SKM-1 (cell line): ENCODE data around the gene RELT.

Source experiments
- DNase-seq: peaks from one replicate; lab custom pipeline; 2025; ENCODE audit not compliant: unreplicated experiment; lab: John Stamatoyannopoulos, UW

Gene RELT

DNA sequence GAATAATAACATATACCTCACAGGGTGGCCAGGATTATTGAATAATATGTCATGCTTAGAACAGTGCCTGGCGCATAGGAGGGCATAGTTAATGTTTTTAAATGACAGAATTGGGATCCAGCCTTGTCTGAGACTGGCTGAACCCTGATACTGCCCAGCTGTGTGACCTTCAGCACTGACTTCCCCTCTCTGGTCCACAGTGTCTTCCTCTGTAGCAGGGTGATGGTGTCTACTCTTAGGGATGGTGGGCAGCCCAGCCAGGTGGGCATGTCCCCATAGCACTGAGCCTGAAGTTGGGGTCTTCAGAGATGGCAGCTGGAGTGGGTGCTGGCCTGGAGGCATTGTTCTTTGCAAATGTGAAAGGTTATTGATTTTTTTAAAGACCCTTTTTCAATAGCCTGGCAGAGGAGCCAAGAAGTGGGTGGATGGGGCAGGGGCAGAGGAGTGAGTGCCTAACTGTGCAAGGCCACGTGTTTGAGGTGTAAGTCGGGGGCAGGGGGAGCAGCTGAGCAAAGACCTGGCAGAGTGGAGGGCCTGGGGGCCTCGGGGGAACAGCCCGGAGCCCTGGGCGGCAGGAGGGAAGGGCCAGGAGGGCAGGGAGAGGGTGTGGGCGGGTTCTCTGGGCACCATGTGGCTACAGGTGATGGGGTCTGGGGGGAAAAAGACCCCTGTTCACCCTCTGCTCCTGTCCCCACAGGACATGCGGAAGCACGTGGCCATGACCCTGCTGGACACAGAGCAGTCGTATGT is 29.8 kb upstream of the RELT start:
- DNase-seq = no peak

DNA sequence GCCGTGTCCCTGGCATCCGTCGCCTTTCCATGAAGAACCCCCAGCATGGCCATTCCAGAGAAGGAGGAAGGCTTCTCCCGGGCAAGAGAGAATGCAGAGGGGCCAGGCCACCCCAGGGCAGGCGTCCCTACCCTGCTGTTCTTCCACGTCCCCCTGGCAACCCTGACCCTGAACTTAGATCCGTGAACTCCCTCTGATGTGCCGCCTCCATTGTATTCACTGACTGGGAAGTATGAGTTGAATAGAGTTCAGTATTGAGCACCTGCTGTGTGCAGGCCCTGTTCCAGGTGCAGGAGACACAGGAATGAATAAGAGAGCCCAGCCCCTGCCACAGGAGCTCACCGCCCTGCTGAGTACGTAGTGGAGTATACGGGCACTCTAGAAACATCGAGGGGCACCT is 29.1 kb upstream of the RELT start:
- DNase-seq = no peak

DNA sequence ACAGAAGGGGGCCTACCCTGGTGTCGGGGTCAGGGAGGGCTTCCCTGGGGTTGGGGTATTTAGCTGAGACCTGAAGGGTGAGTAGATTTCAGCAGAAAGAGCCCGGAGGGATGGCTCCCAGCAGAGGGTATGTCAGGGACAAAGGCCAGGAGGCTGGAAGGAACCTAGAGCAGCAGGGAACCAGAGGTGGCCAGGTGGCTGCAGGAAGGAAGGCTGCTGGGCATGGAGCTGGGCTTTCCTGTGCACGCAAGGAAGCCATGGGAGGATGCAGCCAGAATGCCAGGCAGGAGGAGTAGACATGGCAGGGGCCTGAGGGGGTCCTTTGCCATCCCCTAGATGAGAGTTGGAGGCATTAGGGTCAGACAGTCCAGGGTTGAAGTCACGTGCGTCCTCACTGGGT is 27.4 kb upstream of the RELT start:
- no peak for DNase-seq

DNA sequence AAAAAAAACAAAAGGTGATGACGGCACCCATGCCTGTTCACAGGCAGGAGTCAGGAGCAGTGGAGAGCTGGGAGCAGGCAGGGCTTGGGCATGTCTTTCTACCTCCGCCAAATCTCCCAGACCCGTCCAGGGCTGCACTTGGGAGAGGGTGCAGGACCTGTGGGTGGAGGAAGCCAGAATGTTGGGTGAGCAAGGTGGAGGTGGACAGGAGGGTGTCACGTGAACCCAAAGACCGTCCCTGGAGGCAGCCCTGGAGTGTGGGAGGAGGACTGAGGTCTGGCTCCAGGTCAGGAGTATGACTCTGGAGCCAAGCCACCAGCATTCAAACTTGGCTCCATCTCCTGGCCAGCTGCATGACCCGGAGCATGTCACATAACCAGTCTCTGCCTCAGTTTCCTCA is 26.6 kb upstream of the RELT start:
- no peak for DNase-seq

DNA sequence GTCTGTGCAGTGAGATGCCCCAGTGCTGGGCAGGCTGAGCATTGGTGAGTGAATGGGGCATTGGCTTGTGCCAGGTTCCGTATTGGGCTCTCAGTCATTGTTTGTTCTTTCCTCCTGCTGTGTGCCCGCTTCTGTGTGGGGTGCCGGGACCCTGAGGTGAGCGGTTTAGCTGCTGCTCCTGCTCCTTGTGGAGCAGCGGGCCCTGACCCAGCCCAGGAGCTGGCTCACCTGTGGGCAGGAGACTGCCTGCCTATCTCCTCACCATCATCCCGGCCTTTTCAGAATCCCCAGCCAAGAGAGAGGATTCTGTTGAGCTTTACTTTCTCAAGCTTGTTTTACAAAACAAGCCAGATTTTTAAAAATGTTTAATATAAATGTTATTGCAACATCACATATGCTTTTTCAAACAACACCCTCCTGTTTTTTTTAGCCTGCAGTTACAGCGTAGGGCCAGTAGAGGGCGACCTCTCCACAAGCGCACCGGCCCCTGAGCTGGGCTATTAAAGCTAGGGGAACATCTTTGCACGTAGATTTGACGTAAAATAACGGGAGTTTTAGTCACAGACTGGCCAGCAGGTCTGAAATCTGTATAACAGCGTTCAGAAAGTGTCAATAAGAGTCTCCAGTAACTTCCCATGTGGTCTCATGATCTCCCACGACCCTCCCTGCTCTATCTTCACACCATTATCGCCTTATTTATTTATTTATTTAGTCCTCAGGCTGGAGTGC is 25.1 kb upstream of the RELT start:
- peak; percentile 46 for DNase-seq

DNA sequence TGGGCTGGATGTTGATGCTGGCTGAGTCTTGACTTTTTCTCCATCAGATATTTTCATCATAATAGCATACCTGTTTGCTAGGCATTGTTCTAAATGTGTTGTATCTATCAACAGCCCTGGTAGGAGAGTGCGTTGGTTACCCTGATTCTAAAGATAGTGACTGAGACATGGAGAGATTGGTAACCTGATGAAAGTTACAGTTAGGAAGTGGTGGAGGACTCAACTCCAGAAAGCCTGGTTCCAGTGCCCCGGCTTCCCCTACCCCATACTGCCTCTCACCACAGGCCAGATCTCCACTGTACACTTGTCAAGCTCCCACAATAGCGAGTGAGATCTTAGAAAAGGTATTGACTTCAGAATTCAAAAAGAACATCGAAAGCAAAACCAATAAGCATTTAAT is 22.8 kb upstream of the RELT start:
- no peak for DNase-seq

GRCh38 chr11:73355109-73355508 is 21.1 kb upstream of the RELT start:
- no peak for DNase-seq

GRCh38 chr11:73356979-73357860 is 19.0 kb upstream of the RELT start:
- no peak for DNase-seq

DNA sequence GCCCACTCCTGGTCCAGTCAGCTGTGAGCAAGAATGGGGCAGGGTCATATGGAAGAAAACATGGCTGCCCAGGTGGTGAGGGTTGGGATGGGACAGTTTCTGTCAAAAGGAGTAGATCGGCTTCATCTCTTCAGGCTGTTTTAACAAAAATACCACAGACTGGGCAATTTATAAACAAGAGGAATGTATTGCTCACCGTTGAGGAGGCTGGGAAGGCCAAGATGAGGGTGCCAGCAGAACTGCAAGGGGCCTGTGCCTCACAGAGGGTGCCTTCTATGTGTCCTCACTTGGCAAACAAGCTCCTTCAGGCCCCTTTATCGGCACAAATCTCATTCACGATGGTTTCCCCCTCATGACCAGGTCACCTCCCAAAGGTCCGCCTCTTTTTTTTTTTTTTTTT is 18.1 kb upstream of the RELT start:
- DNase-seq = no peak

GRCh38 chr11:73359341-73359740 is 16.9 kb upstream of the RELT start:
- DNase-seq = no peak

DNA sequence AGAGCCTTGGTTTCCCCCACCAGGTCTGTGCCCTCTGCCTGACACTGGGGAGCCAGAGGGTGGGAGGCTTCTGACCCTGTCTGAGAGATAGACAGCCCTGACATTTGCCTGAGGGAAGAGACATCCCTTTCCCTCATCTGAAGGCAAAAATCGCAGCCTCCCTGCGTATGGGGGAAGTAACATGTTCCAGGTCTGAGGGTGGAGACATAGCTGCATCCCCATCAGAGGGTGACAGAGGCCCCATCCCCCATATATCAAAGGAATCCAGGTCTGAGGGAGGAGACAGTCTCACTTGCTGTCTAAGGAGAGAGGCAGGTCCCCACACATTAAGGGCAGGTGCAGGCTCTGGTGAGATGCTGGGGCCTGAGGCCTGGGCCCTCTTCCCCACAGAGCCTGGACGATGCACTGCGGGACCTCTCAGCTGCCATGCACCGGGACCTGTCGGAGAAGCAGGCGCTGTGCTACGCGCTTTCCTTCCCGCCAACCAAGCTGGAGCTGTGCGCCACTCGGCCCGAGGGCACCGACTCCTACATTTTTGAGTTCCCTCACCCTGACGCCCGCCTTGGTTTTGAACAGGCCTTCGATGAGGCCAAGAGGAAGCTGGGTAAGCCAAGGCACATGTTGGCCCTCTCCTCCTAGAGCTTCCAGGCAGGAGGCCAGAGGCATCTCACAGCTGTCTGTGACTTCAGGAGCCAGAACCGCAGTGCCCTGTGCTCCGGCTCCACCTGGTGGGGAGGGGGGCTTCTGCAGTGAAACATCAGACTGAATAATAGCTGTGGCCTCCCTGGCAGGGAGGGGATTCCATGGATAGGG is 16.1 kb upstream of the RELT start:
- DNase-seq = peak; percentile 17

DNA sequence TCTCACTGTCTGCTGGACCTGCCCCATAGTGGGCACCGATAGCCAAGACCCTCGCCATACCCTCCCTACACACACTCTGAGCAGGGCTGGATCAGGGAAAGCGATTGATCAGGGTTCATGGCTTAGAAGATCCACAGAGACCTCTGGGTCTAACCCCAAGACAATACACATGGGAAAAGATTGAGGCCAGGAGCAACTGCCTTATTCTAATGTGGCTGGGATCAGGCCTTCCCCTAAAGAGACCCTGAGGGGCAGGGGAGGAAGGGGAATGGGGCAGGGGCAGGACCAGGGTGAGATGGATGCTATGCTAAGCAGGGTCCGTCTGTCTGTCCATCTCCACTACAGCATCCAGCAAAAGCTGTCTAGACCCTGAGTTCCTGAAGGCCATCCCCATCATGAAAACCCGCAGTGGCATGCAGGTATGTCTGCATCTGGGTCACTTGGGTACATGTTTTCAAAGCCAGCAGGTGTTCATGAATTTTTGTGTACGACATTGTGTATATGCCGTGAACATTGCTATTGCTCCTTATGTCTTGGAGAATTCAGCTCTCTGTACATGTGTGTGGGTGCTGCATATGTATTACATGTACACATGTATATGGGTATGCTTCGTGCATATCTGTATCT is 15.3 kb upstream of the RELT start:
- no peak for DNase-seq

- DNase-seq = no peak
Observed at GRCh38 chr11:73361953-73362776, 14.0 kb upstream of the RELT start.

DNA sequence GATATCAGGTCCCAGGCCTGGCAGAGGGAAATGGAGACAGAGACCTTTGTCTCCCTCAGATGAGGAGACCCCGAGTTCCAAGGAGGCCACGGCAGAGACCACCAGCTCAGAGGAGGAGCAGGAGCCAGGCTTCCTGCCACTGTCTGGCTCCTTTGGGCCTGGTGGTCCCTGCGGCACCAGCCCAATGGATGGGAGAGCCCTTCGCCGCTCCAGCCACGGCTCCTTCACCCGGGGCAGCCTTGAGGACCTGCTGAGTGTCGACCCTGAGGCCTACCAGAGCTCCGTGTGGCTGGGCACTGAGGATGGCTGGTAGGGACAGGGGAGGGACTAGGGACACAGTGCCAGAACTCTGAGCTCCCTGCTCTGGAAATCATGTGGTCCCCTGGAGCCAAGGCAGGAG is 13.1 kb upstream of the RELT start:
- DNase-seq = no peak

GRCh38 chr11:73365352-73366264 is 10.6 kb upstream of the RELT start:
- no peak for DNase-seq

DNA sequence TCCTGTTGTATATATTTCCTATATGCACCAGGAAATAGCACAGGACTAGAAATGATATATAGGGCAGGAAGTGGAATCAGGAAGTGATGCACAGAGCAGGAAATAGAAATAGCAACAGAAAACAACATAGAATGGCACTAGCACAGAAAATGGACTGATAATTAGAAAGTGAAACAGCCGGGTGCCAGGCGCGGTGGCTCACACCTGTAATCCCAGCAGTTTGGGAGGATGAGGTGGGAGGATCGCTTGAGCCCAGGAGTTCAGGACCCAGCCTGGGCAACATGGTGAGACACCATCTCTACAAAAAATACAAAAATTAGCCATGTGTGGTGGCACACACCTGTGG is 10.0 kb upstream of the RELT start:
- no peak for DNase-seq

- DNase-seq = no peak
Observed at GRCh38 chr11:73366953-73367352, 9.2 kb upstream of the RELT start.

DNA sequence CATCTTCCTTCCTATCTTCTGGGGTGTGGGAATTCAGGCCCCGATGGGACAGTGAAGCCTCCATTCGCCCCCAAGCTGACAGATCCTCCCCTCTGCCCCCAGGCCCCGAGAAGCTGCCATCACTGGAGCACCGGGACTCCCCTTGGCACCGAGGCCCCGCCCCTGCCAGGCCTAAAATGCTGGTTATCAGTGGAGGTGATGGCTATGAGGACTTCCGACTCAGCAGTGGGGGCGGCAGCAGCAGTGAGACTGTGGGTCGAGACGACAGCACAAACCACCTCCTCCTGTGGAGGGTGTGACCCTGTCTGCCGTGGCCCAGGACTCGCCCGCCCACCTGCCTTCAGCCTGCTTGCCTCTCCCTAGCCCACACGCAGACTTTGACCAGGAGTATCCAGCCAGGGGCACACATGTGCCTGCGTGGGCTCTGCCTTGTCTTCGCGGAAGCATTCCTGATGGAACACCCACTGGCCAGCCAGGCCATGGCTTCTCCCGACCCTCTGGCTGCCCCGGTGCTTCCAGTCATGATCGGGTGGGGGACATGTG is 8.6 kb upstream of the RELT start:
- DNase-seq = no peak
